ENCODE measurements around the gene CEP112.

DNA sequence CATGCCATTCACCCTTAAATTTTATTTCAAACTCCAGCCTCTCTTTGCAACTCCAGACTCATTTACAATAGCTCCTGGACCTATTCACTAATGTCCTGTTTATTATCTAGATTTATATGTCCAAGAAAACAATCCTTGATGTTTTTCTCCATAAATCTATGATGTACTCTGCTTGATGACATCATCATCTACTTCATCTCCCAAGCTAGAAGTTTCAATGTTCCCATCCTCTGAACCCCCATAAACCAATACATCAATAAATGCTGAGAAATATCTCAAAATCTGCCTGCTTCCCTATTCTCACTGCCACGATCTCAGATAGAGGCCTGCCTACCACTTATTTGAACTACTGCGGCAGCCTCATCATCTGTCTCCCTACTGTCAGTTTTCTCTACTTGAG, 4.2 kb downstream of the CEP112 start:
- TF ChIP-seq POLR2AphosphoS2 (IDR thresholded peaks at IDR 0.05; ENCODE audit: low read depth, low read length) (no peak), SREBF2 (IDR thresholded peaks at IDR 0.05; ENCODE audit: low read length) (no peak), TAF1 (IDR thresholded peaks at IDR 0.05; ENCODE audit: borderline replicate concordance, low read depth, low read length) (no peak), BHLHE40 (IDR thresholded peaks at IDR 0.05; ENCODE audit: borderline replicate concordance in 1 of 2, low read depth in 2 of 2, low read length in 1 of 2) (no peak)
- TF ChIP-seq, protein P1, sequence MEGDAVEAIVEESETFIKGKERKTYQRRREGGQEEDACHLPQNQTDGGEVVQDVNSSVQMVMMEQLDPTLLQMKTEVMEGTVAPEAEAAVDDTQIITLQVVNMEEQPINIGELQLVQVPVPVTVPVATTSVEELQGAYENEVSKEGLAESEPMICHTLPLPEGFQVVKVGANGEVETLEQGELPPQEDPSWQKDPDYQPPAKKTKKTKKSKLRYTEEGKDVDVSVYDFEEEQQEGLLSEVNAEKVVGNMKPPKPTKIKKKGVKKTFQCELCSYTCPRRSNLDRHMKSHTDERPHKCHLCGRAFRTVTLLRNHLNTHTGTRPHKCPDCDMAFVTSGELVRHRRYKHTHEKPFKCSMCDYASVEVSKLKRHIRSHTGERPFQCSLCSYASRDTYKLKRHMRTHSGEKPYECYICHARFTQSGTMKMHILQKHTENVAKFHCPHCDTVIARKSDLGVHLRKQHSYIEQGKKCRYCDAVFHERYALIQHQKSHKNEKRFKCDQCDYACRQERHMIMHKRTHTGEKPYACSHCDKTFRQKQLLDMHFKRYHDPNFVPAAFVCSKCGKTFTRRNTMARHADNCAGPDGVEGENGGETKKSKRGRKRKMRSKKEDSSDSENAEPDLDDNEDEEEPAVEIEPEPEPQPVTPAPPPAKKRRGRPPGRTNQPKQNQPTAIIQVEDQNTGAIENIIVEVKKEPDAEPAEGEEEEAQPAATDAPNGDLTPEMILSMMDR (IDR thresholded peaks at IDR 0.05 in 2 of 3, conservative IDR thresholded peaks at IDR 0.05 in 1 of 3; ENCODE audit: control insufficient read depth in 2 of 3, extremely low read depth in 1 of 3, insufficient read depth in 1 of 3, low read depth in 3 of 3, low read length in 3 of 3), result no peak
- TF ChIP-seq, protein P2, sequence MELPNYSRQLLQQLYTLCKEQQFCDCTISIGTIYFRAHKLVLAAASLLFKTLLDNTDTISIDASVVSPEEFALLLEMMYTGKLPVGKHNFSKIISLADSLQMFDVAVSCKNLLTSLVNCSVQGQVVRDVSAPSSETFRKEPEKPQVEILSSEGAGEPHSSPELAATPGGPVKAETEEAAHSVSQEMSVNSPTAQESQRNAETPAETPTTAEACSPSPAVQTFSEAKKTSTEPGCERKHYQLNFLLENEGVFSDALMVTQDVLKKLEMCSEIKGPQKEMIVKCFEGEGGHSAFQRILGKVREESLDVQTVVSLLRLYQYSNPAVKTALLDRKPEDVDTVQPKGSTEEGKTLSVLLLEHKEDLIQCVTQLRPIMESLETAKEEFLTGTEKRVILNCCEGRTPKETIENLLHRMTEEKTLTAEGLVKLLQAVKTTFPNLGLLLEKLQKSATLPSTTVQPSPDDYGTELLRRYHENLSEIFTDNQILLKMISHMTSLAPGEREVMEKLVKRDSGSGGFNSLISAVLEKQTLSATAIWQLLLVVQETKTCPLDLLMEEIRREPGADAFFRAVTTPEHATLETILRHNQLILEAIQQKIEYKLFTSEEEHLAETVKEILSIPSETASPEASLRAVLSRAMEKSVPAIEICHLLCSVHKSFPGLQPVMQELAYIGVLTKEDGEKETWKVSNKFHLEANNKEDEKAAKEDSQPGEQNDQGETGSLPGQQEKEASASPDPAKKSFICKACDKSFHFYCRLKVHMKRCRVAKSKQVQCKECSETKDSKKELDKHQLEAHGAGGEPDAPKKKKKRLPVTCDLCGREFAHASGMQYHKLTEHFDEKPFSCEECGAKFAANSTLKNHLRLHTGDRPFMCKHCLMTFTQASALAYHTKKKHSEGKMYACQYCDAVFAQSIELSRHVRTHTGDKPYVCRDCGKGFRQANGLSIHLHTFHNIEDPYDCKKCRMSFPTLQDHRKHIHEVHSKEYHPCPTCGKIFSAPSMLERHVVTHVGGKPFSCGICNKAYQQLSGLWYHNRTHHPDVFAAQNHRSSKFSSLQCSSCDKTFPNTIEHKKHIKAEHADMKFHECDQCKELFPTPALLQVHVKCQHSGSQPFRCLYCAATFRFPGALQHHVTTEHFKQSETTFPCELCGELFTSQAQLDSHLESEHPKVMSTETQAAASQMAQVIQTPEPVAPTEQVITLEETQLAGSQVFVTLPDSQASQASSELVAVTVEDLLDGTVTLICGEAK (IDR thresholded peaks at IDR 0.05; ENCODE audit: borderline replicate concordance), result no peak
- TF ChIP-seq, protein P3, sequence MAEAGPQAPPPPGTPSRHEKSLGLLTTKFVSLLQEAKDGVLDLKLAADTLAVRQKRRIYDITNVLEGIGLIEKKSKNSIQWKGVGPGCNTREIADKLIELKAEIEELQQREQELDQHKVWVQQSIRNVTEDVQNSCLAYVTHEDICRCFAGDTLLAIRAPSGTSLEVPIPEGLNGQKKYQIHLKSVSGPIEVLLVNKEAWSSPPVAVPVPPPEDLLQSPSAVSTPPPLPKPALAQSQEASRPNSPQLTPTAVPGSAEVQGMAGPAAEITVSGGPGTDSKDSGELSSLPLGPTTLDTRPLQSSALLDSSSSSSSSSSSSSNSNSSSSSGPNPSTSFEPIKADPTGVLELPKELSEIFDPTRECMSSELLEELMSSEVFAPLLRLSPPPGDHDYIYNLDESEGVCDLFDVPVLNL (IDR thresholded peaks at IDR 0.05; ENCODE audit: low read depth, low read length), result no peak

Measured in GM12878 (cell line).